LoVo (cell line): ENCODE data around the gene NALCN.

Source experiments
- DNase-seq: peaks from one replicate; pipeline ENCODE4 v3.0.0-alpha.2; 2016; ENCODE audit warnings: low spot score

Gene NALCN

GRCh38 chr13:101123028-101123427 lies 293.3 kb downstream of the NALCN start:
- no peak for DNase-seq

- DNase-seq: no peak
These were observed 294.7 kb downstream of the NALCN start for GRCh38 chr13:101121608-101122007.

- DNase-seq: no peak
These were observed 296.3 kb downstream of the NALCN start for GRCh38 chr13:101120007-101120406.

- DNase-seq: no peak
These were observed 299.5 kb downstream of the NALCN start for GRCh38 chr13:101116826-101117225.

GRCh38 chr13:101116341-101116740 lies 300.0 kb downstream of the NALCN start:
- no peak for DNase-seq

GRCh38 chr13:101115762-101116171 lies 300.5 kb downstream of the NALCN start:
- no peak for DNase-seq

GRCh38 chr13:101111894-101112293 lies 304.4 kb downstream of the NALCN start:
- no peak for DNase-seq

- DNase-seq: no peak
These were observed 307.3 kb downstream of the NALCN start for GRCh38 chr13:101109005-101109404.

GRCh38 chr13:101098873-101099272 lies 317.4 kb downstream of the NALCN start:
- DNase-seq: no peak

GRCh38 chr13:101092985-101093384 lies 323.3 kb downstream of the NALCN start:
- no peak for DNase-seq

GRCh38 chr13:101090287-101090686 lies 326.0 kb downstream of the NALCN start:
- no peak for DNase-seq

GRCh38 chr13:101085551-101085950 lies 330.8 kb downstream of the NALCN start:
- no peak for DNase-seq

- no peak for DNase-seq
These were observed 333.9 kb downstream of the NALCN start for GRCh38 chr13:101082441-101082840.

GRCh38 chr13:101080616-101081015 lies 335.7 kb downstream of the NALCN start:
- no peak for DNase-seq

GRCh38 chr13:101065329-101065728 lies 351.0 kb downstream of the NALCN start:
- no peak for DNase-seq

GRCh38 chr13:101059793-101060192 lies 356.5 kb downstream of the NALCN start:
- DNase-seq: no peak

- no peak for DNase-seq
These were observed 357.5 kb downstream of the NALCN start for GRCh38 chr13:101058841-101059240.

- DNase-seq: no peak
These were observed 362.8 kb downstream of the NALCN start for GRCh38 chr13:101053301-101054093.

GRCh38 chr13:101049166-101049850 lies 367.0 kb downstream of the NALCN start:
- no peak for DNase-seq

- no peak for DNase-seq
These were observed 379.8 kb downstream of the NALCN start for GRCh38 chr13:101036546-101036945.

- no peak for DNase-seq
These were observed 381.1 kb downstream of the NALCN start for GRCh38 chr13:101035119-101035620.

- DNase-seq: no peak
These were observed 389.4 kb downstream of the NALCN start for GRCh38 chr13:101026736-101027398.

GRCh38 chr13:101026328-101026727 lies 390.0 kb downstream of the NALCN start:
- no peak for DNase-seq
